Measurements from ENCODE around the gene BTRC. TPM values are rescaled to one million over a fixed set of nuclear protein-coding genes. Genes with fewer than 3 reads are reported as not detected.

BTRC gene
- total and polyA plus RNA-seq, 7 donors: 2.4 to 32.6 (median 9.4) TPM

DNA sequence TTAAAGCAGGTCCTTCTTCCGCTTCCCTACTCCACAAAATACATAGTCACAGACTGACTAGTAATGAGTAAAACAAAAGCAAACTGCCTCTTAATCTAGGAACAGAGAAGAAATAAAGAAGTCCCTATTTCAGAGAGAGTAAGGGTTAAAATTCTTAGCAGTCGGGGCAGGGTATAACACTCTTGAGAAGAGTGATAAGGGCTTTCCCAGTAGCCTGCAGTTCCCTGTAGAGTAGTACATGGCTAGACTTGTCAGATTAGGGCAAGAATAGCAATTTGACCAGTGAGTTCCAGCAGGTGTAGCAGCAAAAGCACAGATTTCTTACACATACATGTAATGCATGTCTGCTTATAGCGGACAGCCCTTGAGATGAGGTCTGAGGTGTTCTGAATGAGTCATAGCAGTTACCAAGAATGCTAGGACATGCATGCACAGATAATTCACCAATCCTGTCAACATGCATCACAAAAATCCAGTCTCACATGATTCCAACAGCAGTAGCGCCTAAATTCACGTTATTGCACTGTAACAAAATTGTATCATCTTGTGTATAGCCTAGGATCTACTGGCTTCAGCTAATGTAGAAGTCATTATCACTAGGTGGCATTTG lies 40.7 kb downstream of the BTRC start:
- H3K27me3 ChIP-seq: no peaks in the 10 kb centered on the region
- TF ChIP-seq POLR2AphosphoS5 (IDR thresholded peaks at IDR 0.05) (no peak), POLR2A (IDR thresholded peaks at IDR 0.05) (no peak), EP300 (IDR thresholded peaks at IDR 0.05) (no peak)
- TF ChIP-seq, protein P1, sequence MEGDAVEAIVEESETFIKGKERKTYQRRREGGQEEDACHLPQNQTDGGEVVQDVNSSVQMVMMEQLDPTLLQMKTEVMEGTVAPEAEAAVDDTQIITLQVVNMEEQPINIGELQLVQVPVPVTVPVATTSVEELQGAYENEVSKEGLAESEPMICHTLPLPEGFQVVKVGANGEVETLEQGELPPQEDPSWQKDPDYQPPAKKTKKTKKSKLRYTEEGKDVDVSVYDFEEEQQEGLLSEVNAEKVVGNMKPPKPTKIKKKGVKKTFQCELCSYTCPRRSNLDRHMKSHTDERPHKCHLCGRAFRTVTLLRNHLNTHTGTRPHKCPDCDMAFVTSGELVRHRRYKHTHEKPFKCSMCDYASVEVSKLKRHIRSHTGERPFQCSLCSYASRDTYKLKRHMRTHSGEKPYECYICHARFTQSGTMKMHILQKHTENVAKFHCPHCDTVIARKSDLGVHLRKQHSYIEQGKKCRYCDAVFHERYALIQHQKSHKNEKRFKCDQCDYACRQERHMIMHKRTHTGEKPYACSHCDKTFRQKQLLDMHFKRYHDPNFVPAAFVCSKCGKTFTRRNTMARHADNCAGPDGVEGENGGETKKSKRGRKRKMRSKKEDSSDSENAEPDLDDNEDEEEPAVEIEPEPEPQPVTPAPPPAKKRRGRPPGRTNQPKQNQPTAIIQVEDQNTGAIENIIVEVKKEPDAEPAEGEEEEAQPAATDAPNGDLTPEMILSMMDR (IDR thresholded peaks at IDR 0.05): no peak
- no peak for DNase-seq
- H3K27ac ChIP-seq: no peak overlapping the region
- intact Hi-C loops (cut with DNase I): no loop called here
- H3K36me3 ChIP-seq: no peaks in the 10 kb centered on the region
- no peak overlapping the region for H3K4me3 ChIP-seq
- 86 to 95% methylated on average over 5 of the region's 5 CpGs for WGBS, 2 donors
- peaks cover 0 to 4% (median 0%) of the 10 kb centered on the region in 4 donors for H3K4me1 ChIP-seq
- H3K9me3 ChIP-seq: no peaks in the 10 kb centered on the region

DNA sequence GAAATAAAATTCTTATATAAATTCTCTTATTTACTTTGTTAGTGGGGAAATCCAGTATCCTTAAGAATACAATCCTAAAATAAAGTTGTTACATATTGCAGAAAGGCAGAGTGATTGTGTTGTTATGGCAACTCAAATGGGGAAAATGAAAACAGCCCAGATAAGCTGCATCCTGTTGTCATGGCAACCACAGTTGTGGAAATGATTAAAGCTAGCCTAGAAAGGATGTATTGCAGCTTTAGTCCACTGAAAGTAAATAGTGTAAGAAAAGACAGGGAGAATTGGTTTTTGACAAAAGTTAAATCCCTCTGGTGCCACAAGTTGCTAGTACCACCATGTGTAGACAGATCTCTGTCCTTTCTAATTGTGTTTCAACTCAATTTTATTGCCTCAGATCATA lies 43.2 kb downstream of the BTRC start:
- TF ChIP-seq EP300 (IDR thresholded peaks at IDR 0.05): no peak
- TF ChIP-seq POLR2A (IDR thresholded peaks at IDR 0.05): no peak
- no peak for TF ChIP-seq POLR2AphosphoS5 (IDR thresholded peaks at IDR 0.05)
- TF ChIP-seq, protein P1 (IDR thresholded peaks at IDR 0.05): no peak
- Histone ChIP-seq H3K4me3 (no peak overlapping the region), H3K9me3 (no peaks in the 10 kb centered on the region), H3K27ac (no peak overlapping the region), H3K36me3 (no peaks in the 10 kb centered on the region), H3K27me3 (no peaks in the 10 kb centered on the region), H3K4me1 (peaks cover 0 to 4% (median 0%) of the 10 kb centered on the region in 4 donors)
- intact Hi-C loops (cut with DNase I): no loop called here
- DNase-seq: no peak

DNA sequence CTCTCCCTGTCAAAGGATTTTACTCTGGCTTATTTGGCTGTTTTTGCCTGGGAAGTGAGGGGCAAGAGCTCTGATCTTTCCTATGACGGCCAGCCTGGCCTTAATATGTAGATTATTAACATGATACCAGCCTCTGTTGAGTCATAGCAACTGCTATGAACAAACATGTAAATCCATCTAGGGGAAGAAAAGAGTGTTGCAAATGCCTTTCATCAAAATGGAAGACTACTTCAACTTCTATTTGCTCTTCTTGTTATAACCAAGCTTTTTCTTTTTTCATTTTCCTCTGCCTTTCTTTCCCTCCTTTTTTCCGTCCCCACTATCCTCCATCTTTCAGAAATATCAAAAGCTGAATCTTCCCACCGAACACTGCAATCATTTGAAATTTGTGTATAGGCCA lies 46.6 kb downstream of the BTRC start:
- 85 to 91% methylated on average over 3 of the region's 3 CpGs for WGBS, 2 donors
- Histone ChIP-seq H3K4me3 (no peak overlapping the region), H3K9me3 (no peaks in the 10 kb centered on the region), H3K27ac (no peak overlapping the region), H3K36me3 (no peaks in the 10 kb centered on the region), H3K27me3 (no peaks in the 10 kb centered on the region), H3K4me1 (peaks cover 0 to 10% (median 3%) of the 10 kb centered on the region in 4 donors)
- intact Hi-C loops (cut with DNase I): no loop called here
- TF ChIP-seq POLR2A (IDR thresholded peaks at IDR 0.05) (no peak), POLR2AphosphoS5 (IDR thresholded peaks at IDR 0.05) (no peak), EP300 (IDR thresholded peaks at IDR 0.05) (no peak)
- TF ChIP-seq, protein P1 (IDR thresholded peaks at IDR 0.05): no peak
- DNase-seq: no peak

DNA sequence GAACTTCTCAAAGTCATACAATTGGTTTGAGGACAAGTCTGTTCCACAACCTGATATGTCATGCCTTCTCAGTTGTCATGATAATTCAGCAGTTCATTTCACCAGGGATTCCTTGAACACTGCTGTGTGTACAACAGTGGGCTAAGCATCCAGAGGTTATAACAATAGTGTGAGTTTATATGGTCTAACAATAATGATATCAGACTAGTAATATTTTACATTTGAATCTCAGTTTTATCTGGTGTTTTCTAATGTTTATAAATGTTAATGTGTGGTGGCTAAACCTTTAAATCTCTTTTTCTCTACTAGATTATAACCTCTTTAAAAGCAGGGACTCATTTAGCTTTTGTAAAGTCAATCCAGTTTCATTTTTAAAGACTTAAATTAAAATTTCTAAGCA lies 48.7 kb downstream of the BTRC start:
- Histone ChIP-seq H3K9me3 (no peaks in the 10 kb centered on the region), H3K27ac (no peak overlapping the region), H3K36me3 (no peaks in the 10 kb centered on the region), H3K4me3 (no peak overlapping the region), H3K27me3 (no peaks in the 10 kb centered on the region), H3K4me1 (peaks cover 0 to 6% (median 3%) of the 10 kb centered on the region in 4 donors)
- intact Hi-C loops (cut with DNase I): no loop called here
- DNase-seq: no peak
- TF ChIP-seq EP300 (IDR thresholded peaks at IDR 0.05) (no peak), POLR2AphosphoS5 (IDR thresholded peaks at IDR 0.05) (no peak), POLR2A (IDR thresholded peaks at IDR 0.05) (no peak)
- TF ChIP-seq, protein P1 (IDR thresholded peaks at IDR 0.05): no peak

DNA sequence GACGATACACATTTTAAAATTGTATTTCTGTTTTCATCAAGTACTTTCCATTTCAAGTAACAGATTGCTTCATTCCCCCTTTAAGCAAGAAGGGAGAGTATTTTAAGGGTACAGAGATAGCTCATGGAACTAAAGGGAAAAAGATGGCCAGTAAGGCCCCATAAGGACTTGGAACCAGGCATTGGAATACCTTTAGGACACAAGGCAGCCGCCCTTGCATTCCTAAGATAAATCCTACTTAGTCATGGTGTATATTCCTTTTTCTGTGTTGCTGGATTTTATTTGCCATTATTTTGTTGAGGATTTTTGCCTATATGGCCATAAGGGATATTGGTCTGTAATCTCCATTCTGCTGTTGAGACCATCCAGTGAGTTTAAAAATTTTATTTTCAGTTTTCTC lies 49.2 kb downstream of the BTRC start:
- no peaks in the 10 kb centered on the region for H3K27me3 ChIP-seq
- 91 to 96% methylated on average over 2 of the region's 2 CpGs for WGBS, 2 donors
- peaks cover 0 to 4% (median 0%) of the 10 kb centered on the region in 4 donors for H3K36me3 ChIP-seq
- TF ChIP-seq POLR2AphosphoS5 (IDR thresholded peaks at IDR 0.05): no peak
- TF ChIP-seq EP300 (IDR thresholded peaks at IDR 0.05): no peak
- no peak for TF ChIP-seq POLR2A (IDR thresholded peaks at IDR 0.05)
- TF ChIP-seq, protein P1 (IDR thresholded peaks at IDR 0.05): no peak
- DNase-seq: no peak
- H3K4me1 ChIP-seq: peaks cover 0 to 6% (median 3%) of the 10 kb centered on the region in 4 donors
- H3K27ac ChIP-seq: no peak overlapping the region
- no peak overlapping the region for H3K4me3 ChIP-seq
- intact Hi-C loops (cut with DNase I): no loop called here
- H3K9me3 ChIP-seq: no peaks in the 10 kb centered on the region

Measured in sigmoid colon (tissue), 7 donors.